Occipital lobe (tissue), 2 donors: ENCODE measurements around the gene TRIM50. TPM values are rescaled to one million over a fixed set of nuclear protein-coding genes. Genes with fewer than 3 reads are reported as not detected.
A peak's percentile ranks its signal among the peaks of the same experiment; 100 is the strongest.
"Not testable (repeated sequence)": the region's sequence is repeated elsewhere in the genome, so short reads cannot be mapped to it uniquely, and the experiment has no call there.

Source experiments
- DNase-seq: peaks from one replicate; lab custom pipeline; 2025; lab: John Stamatoyannopoulos, UW
- total RNA-seq: library from RNA; depleted of rRNA; stranded (reverse); fragments of >200 nt; gene quantifications from one replicate; pipeline ENCODE4 v1.2.3, GENCODE V29; 2014

TRIM50 gene
- total RNA-seq, 1 donor from 2014 or later = 0.16 TPM

GRCh38 chr7:73314271-73314670 is 13.6 kb downstream of the TRIM50 start:
- no peak for DNase-seq

- no peak for DNase-seq
Measured at GRCh38 chr7:73313521-73313906, 14.4 kb downstream of the TRIM50 start.

- DNase-seq = no peak
Measured at GRCh38 chr7:73312831-73313520, 14.9 kb downstream of the TRIM50 start.

- DNase-seq = not testable (repeated sequence)
Measured at GRCh38 chr7:73311421-73311820, 16.5 kb downstream of the TRIM50 start.

GRCh38 chr7:73308665-73309214 is 19.1 kb downstream of the TRIM50 start, which contains the start of gene NSUN5:
NSUN5 (minus strand) TSS chr7:73308826; CDS start chr7:73308790, 36 bp downstream.
- peak; percentile 75 for DNase-seq

GRCh38 chr7:73308074-73308664 is 19.7 kb downstream of the TRIM50 start:
- DNase-seq = no peak

GRCh38 chr7:73307436-73307835 is 20.4 kb downstream of the TRIM50 start:
- DNase-seq = no peak

GRCh38 chr7:73304612-73305387 is 23.1 kb downstream of the TRIM50 start:
- DNase-seq = not testable (repeated sequence)

GRCh38 chr7:73304071-73304470 is 23.8 kb downstream of the TRIM50 start:
- DNase-seq = no peak

GRCh38 chr7:73303546-73303945 is 24.3 kb downstream of the TRIM50 start:
- no peak for DNase-seq

- not testable (repeated sequence) for DNase-seq
Measured at GRCh38 chr7:73302846-73303245, 25.0 kb downstream of the TRIM50 start.

- not testable (repeated sequence) for DNase-seq
Measured at GRCh38 chr7:73301108-73301507, 26.8 kb downstream of the TRIM50 start.

- DNase-seq = not testable (repeated sequence)
Measured at GRCh38 chr7:73299812-73300211, 28.1 kb downstream of the TRIM50 start.

GRCh38 chr7:73297706-73298105 is 30.2 kb downstream of the TRIM50 start:
- not testable (repeated sequence) for DNase-seq

- DNase-seq = not testable (repeated sequence)
Measured at GRCh38 chr7:73297235-73297634, 30.6 kb downstream of the TRIM50 start.

GRCh38 chr7:73277210-73277609 is 50.7 kb downstream of the TRIM50 start:
- DNase-seq = not testable (repeated sequence)

GRCh38 chr7:73267813-73268212 is 60.1 kb downstream of the TRIM50 start:
- not testable (repeated sequence) for DNase-seq

GRCh38 chr7:73266719-73267368 is 61.0 kb downstream of the TRIM50 start:
- DNase-seq = not testable (repeated sequence)
